ENCODE measurements around the gene FAM13A. TPM values are rescaled to one million over a fixed set of nuclear protein-coding genes. Genes with fewer than 3 reads are reported as not detected.

The FAM13A gene
- total and polyA plus RNA-seq, 10 of the 15 experiments (the other 5 are each of a cell fraction or from before 2014, with no cell fraction given) = 0.05 to 1.8 (median 0.27) TPM; not detected in 1

DNA sequence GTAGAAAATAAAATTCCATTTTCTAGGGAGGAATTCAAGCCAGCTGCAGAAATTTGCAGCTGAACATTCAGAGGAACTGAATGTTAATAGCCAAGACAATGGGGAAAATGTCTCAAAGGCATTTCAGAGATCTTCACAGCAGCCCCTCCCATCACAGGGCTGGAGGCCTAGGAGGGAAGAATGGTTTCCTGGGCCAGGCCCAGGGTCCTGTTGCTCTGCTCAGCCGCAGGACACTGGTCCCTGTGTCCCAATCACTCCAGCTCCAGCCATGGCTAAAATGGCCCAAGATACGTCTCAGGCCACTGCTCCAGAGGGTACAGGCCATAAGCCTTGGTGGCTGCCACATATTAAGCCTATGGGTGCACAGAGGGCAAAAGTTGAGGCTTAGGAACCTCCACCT is 20.4 kb downstream of the FAM13A start:
- H3K36me3 ChIP-seq (ENCODE audit: control insufficient read depth in 2 of 2, insufficient read depth in 2 of 2, low read length in 1 of 2) = no peaks in the 10 kb centered on the region
- no peak overlapping the region for H3K9ac ChIP-seq (ENCODE audit: control insufficient read depth, insufficient read depth, low read length)
- no peaks in the 10 kb centered on the region for H4K20me1 ChIP-seq (ENCODE audit: control insufficient read depth, insufficient read depth)
- H3K9me3 ChIP-seq (replicated peaks; ENCODE audit: control insufficient read depth, insufficient read depth, low read length) = peaks cover 2% of the 10 kb centered on the region; the same call in 1 of the 3 replicates
- ChIA-PET CTCF (interaction anchor here (1.2 to 1.4 kb wide), 2 partner anchors 12 to 13 kb away, joined by 3 to 4 read pairs; no protein-coding TSS in a partner anchor), SMC1A (ENCODE audit: uncharacterized antibody, unreplicated experiment) (interaction anchor here (2.5 kb wide), 1 partner anchor 13 kb away, joined by 8 read pairs; no protein-coding TSS in a partner anchor), RAD21 (ENCODE audit: unreplicated experiment) (no interaction called here), POLR2A (no interaction called here)
- no peaks in the 10 kb centered on the region for H3K4me1 ChIP-seq (ENCODE audit: control insufficient read depth, insufficient read depth, low read length)
- no peak for DNase-seq (ENCODE audit: low read depth, low spot score)
- no peak overlapping the region for H3K27ac ChIP-seq (ENCODE audit: control insufficient read depth, insufficient read depth)
- no peaks in the 10 kb centered on the region for H3K79me2 ChIP-seq (ENCODE audit: control insufficient read depth, insufficient read depth, low read length)
- H3K4me3 ChIP-seq = no peak overlapping the region
- no peak for ATAC-seq
- intact Hi-C loops (cut with micrococcal nuclease; ENCODE audit: unreplicated experiment) = no loop called here
- H3K27me3 ChIP-seq (replicated peaks in 1 of 2; ENCODE audit: control insufficient read depth in 2 of 2, insufficient read depth in 2 of 2, low read length in 1 of 2) = no peaks in the 10 kb centered on the region
- WGBS (ENCODE audit: insufficient coverage, insufficient replicate concordance, low lambda C conversion rate, missing lambda C conversion rate) = 46% methylated on average over 2 of the region's 2 CpGs
- no peak overlapping the region for H2AFZ ChIP-seq (ENCODE audit: control insufficient read depth, low read depth, low read length)
- no TSS peak for BruUV-seq (replicated peaks)
- H3K4me2 ChIP-seq (ENCODE audit: control insufficient read depth, insufficient read depth) = no peak overlapping the region
- no peak for FAIRE-seq
- no peak for TF ChIP-seq BRCA1 (IDR thresholded peaks at IDR 0.05; ENCODE audit: low read depth, low read length)
- TF ChIP-seq MTA3 (IDR thresholded peaks at IDR 0.05; ENCODE audit: borderline replicate concordance, low read length) = no peak
- TF ChIP-seq TAF1 (IDR thresholded peaks at IDR 0.05; ENCODE audit: borderline replicate concordance, low read depth, low read length) = no peak
- TF ChIP-seq SIN3A (IDR thresholded peaks at IDR 0.05; ENCODE audit: low read depth, low read length) = no peak
- TF ChIP-seq, protein P1, sequence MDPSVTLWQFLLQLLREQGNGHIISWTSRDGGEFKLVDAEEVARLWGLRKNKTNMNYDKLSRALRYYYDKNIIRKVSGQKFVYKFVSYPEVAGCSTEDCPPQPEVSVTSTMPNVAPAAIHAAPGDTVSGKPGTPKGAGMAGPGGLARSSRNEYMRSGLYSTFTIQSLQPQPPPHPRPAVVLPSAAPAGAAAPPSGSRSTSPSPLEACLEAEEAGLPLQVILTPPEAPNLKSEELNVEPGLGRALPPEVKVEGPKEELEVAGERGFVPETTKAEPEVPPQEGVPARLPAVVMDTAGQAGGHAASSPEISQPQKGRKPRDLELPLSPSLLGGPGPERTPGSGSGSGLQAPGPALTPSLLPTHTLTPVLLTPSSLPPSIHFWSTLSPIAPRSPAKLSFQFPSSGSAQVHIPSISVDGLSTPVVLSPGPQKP (IDR thresholded peaks at IDR 0.05; ENCODE audit: low read depth, low read length) = no peak
- TF ChIP-seq, protein P2, sequence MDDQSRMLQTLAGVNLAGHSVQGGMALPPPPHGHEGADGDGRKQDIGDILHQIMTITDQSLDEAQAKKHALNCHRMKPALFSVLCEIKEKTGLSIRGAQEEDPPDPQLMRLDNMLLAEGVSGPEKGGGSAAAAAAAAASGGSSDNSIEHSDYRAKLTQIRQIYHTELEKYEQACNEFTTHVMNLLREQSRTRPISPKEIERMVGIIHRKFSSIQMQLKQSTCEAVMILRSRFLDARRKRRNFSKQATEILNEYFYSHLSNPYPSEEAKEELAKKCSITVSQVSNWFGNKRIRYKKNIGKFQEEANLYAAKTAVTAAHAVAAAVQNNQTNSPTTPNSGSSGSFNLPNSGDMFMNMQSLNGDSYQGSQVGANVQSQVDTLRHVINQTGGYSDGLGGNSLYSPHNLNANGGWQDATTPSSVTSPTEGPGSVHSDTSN (IDR thresholded peaks at IDR 0.05; ENCODE audit: insufficient replicate concordance, low read depth, low read length) = no peak
- TF ChIP-seq, protein P3, sequence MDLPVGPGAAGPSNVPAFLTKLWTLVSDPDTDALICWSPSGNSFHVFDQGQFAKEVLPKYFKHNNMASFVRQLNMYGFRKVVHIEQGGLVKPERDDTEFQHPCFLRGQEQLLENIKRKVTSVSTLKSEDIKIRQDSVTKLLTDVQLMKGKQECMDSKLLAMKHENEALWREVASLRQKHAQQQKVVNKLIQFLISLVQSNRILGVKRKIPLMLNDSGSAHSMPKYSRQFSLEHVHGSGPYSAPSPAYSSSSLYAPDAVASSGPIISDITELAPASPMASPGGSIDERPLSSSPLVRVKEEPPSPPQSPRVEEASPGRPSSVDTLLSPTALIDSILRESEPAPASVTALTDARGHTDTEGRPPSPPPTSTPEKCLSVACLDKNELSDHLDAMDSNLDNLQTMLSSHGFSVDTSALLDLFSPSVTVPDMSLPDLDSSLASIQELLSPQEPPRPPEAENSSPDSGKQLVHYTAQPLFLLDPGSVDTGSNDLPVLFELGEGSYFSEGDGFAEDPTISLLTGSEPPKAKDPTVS (IDR thresholded peaks at IDR 0.05; ENCODE audit: low read depth, low read length) = no peak
- TF ChIP-seq GABPA (IDR thresholded peaks at IDR 0.05; ENCODE audit: low read depth) = no peak
- no peak for TF ChIP-seq SREBF1 (IDR thresholded peaks at IDR 0.05; ENCODE audit: low read length)
- TF ChIP-seq, protein P4, sequence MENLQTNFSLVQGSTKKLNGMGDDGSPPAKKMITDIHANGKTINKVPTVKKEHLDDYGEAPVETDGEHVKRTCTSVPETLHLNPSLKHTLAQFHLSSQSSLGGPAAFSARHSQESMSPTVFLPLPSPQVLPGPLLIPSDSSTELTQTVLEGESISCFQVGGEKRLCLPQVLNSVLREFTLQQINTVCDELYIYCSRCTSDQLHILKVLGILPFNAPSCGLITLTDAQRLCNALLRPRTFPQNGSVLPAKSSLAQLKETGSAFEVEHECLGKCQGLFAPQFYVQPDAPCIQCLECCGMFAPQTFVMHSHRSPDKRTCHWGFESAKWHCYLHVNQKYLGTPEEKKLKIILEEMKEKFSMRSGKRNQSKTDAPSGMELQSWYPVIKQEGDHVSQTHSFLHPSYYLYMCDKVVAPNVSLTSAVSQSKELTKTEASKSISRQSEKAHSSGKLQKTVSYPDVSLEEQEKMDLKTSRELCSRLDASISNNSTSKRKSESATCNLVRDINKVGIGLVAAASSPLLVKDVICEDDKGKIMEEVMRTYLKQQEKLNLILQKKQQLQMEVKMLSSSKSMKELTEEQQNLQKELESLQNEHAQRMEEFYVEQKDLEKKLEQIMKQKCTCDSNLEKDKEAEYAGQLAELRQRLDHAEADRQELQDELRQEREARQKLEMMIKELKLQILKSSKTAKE (IDR thresholded peaks at IDR 0.05; ENCODE audit: low read depth, poor library complexity, severe bottlenecking) = no peak
- in situ Hi-C loops (cut with MboI) = no loop called here

Data from GM12878 (cell line).